ENCODE measurements around the gene PCDHA6.
"Not testable (repeated sequence)": the region's sequence is repeated elsewhere in the genome, so short reads cannot be mapped to it uniquely, and the experiment has no call there.

PCDHA6 gene

GRCh38 chr5:140828362-140828737 is 590 bp downstream of the PCDHA6 start:
- H3K4me3 ChIP-seq (ENCODE audit: low read length): no peak overlapping the region
- H3K4me1 ChIP-seq (ENCODE audit: control insufficient read depth, low read depth, low read length): no peaks in the 10 kb centered on the region
- H3K36me3 ChIP-seq (ENCODE audit: control insufficient read depth, low read depth, low read length): no peaks in the 10 kb centered on the region
- no peak overlapping the region for H3K9ac ChIP-seq (ENCODE audit: low read length)
- H3K27me3 ChIP-seq (ENCODE audit: control insufficient read depth, insufficient read depth, low read length): no peaks in the 10 kb centered on the region
- no peak overlapping the region for H3K27ac ChIP-seq (ENCODE audit: low read length)
- no peaks in the 10 kb centered on the region for H3K9me3 ChIP-seq (ENCODE audit: control insufficient read depth, low read depth, low read length)

- H3K27me3 ChIP-seq (ENCODE audit: control insufficient read depth, insufficient read depth, low read length); H3K27ac ChIP-seq (ENCODE audit: low read length): not testable (repeated sequence)
Measured at GRCh38 chr5:140829511-140830501, 2.0 kb downstream of the PCDHA6 start.

GRCh38 chr5:140833993-140834392 is 6.2 kb downstream of the PCDHA6 start, which contains the start of gene PCDHA7:
TSS of gene PCDHA7 (plus strand) at chr5:140834269. CDS start at chr5:140834384, 115 bp downstream.
- no peak within 1 kb of the TSS for H3K4me3 ChIP-seq (ENCODE audit: low read length)
- H3K27me3 ChIP-seq (ENCODE audit: control insufficient read depth, insufficient read depth, low read length): no peaks in the 10 kb centered on the region
- H3K9ac ChIP-seq (ENCODE audit: low read length): no peak within 1 kb of the TSS
- H3K9me3 ChIP-seq (ENCODE audit: control insufficient read depth, low read depth, low read length): peaks cover 6% of the 10 kb centered on the region
- H3K27ac ChIP-seq (ENCODE audit: low read length): no peak within 1 kb of the TSS
- H3K4me1 ChIP-seq (ENCODE audit: control insufficient read depth, low read depth, low read length): no peaks in the 10 kb centered on the region
- no peaks in the 10 kb centered on the region for H3K36me3 ChIP-seq (ENCODE audit: control insufficient read depth, low read depth, low read length)

More at GRCh38 chr5:140829511-140830501, 2.0 kb downstream of the PCDHA6 start:
- not testable (repeated sequence) for H3K4me1 ChIP-seq (ENCODE audit: control insufficient read depth, low read depth, low read length); H3K9me3 ChIP-seq (ENCODE audit: control insufficient read depth, low read depth, low read length); H3K36me3 ChIP-seq (ENCODE audit: control insufficient read depth, low read depth, low read length); H3K4me3 ChIP-seq (ENCODE audit: low read length); H3K9ac ChIP-seq (ENCODE audit: low read length)

DNA sequence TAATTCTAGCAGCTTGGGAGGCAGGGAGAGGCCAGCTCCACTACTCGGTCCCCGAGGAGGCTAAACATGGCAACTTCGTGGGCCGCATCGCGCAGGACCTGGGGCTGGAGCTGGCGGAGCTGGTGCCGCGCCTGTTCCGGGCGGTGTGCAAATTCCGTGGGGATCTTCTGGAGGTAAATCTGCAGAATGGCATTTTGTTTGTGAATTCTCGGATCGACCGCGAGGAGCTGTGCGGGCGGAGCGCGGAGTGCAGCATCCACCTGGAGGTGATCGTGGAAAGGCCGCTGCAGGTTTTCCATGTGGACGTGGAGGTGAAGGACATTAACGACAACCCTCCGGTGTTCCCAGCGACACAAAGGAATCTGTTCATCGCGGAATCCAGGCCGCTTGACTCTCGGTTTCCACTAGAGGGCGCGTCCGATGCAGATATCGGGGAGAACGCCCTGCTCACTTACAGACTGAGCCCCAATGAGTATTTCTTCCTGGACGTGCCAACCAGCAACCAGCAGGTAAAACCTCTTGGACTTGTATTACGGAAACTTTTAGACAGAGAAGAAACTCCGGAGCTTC is 6.8 kb downstream of the PCDHA6 start:
- H3K4me3 ChIP-seq (ENCODE audit: low read length); H3K9ac ChIP-seq (ENCODE audit: low read length); H3K27me3 ChIP-seq (ENCODE audit: control insufficient read depth, insufficient read depth, low read length); H3K9me3 ChIP-seq (ENCODE audit: control insufficient read depth, low read depth, low read length); H3K4me1 ChIP-seq (ENCODE audit: control insufficient read depth, low read depth, low read length); H3K36me3 ChIP-seq (ENCODE audit: control insufficient read depth, low read depth, low read length); H3K27ac ChIP-seq (ENCODE audit: low read length): not testable (repeated sequence)

- Histone ChIP-seq H3K4me1 (ENCODE audit: control insufficient read depth, low read depth, low read length) (no peaks in the 10 kb centered on the region), H3K9me3 (ENCODE audit: control insufficient read depth, low read depth, low read length) (peaks cover 6% of the 10 kb centered on the region), H3K9ac (ENCODE audit: low read length) (no peak overlapping the region), H3K27me3 (ENCODE audit: control insufficient read depth, insufficient read depth, low read length) (no peaks in the 10 kb centered on the region), H3K4me3 (ENCODE audit: low read length) (no peak overlapping the region), H3K27ac (ENCODE audit: low read length) (no peak overlapping the region), H3K36me3 (ENCODE audit: control insufficient read depth, low read depth, low read length) (no peaks in the 10 kb centered on the region)
Measured at GRCh38 chr5:140835622-140836510, 8.1 kb downstream of the PCDHA6 start.

DNA sequence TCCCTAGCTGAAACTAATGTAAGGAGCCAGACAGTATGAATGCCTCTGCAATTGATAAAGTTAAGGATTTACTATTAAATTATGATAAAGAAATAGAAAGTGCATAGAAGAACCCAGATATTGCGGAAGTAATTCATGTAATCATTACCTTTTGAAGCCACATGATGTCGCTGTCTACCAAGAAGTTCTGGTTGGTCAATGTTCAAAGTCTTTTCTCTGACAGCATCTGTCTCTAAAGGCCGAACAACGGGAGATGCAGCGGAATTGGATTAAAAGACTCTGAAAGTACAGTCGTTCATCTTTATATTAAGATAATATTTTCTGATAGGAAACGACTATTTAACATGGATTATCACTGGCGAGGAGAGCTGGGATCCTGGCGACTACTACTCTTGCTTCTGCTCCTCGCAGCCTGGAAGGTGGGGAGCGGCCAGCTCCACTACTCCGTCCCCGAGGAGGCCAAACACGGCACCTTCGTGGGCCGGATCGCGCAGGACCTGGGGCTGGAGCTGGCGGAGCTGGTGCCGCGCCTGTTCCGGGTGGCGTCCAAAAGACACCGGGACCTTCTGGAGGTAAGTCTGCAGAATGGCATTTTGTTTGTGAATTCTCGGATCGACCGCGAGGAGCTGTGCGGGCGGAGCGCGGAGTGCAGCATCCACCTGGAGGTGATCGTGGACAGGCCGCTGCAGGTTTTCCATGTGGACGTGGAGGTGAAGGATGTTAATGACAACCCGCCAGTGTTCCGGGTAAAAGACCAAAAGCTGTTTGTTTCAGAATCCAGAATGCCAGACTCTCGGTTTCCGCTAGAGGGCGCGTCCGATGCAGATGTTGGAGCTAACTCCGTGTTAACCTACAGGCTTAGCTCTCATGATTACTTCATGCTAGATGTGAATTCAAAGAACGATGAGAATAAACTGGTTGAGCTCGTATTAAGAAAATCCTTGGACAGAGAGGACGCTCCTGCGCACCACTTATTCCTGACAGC is 13.5 kb downstream of the PCDHA6 start, which contains the start of gene PCDHA8:
Gene PCDHA8 (plus strand): TSS at position 210 of the 985 bp plus-strand sequence. CDS start 135 bp downstream, at position 345.
- Histone ChIP-seq H3K27ac (ENCODE audit: low read length) (no peak within 1 kb of the TSS), H3K4me1 (ENCODE audit: control insufficient read depth, low read depth, low read length) (no peaks in the 10 kb centered on the region), H3K27me3 (ENCODE audit: control insufficient read depth, insufficient read depth, low read length) (no peaks in the 10 kb centered on the region), H3K4me3 (ENCODE audit: low read length) (peak within 1 kb of the TSS; percentile 37), H3K9ac (ENCODE audit: low read length) (no peak within 1 kb of the TSS), H3K9me3 (ENCODE audit: control insufficient read depth, low read depth, low read length) (no peaks in the 10 kb centered on the region), H3K36me3 (ENCODE audit: control insufficient read depth, low read depth, low read length) (no peaks in the 10 kb centered on the region)

DNA sequence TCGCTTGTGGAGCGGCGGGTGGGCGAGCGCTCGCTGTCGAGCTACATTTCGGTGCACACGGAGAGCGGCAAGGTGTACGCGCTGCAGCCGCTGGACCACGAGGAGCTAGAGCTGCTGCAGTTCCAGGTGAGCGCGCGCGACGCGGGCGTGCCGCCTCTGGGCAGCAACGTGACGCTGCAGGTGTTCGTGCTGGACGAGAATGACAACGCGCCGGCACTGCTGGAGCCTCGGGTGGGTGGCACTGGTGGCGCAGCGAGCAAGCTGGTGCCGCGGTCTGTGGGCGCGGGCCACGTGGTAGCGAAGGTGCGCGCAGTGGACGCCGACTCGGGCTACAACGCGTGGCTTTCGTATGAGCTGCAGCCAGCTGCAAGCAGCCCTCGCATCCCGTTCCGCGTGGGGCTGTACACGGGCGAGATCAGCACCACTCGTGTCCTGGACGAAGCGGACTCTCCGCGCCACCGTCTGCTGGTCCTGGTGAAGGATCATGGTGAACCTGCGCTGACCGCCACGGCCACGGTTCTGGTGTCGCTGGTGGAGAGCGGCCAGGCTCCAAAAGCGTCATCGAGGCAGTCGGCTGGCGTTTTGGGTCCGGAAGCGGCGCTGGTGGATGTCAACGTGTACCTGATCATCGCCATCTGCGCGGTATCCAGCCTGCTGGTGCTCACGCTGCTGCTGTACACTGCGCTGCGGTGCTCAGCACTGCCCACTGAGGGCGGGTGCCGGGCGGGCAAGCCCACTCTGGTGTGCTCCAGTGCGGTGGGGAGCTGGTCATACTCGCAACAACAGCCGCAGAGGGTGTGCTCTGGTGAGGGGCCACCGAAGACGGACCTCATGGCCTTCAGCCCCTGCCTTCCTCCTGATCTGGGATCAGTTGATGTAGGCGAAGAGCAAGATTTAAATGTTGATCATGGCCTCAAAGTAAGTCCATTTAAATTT is 15.3 kb downstream of the PCDHA6 start:
- no peaks in the 10 kb centered on the region for H3K9me3 ChIP-seq (ENCODE audit: control insufficient read depth, low read depth, low read length)
- H3K27me3 ChIP-seq (ENCODE audit: control insufficient read depth, insufficient read depth, low read length): no peaks in the 10 kb centered on the region
- no peak overlapping the region for H3K27ac ChIP-seq (ENCODE audit: low read length)
- H3K9ac ChIP-seq (ENCODE audit: low read length): no peak overlapping the region
- no peak overlapping the region for H3K4me3 ChIP-seq (ENCODE audit: low read length)
- H3K36me3 ChIP-seq (ENCODE audit: control insufficient read depth, low read depth, low read length): no peaks in the 10 kb centered on the region
- no peaks in the 10 kb centered on the region for H3K4me1 ChIP-seq (ENCODE audit: control insufficient read depth, low read depth, low read length)

DNA sequence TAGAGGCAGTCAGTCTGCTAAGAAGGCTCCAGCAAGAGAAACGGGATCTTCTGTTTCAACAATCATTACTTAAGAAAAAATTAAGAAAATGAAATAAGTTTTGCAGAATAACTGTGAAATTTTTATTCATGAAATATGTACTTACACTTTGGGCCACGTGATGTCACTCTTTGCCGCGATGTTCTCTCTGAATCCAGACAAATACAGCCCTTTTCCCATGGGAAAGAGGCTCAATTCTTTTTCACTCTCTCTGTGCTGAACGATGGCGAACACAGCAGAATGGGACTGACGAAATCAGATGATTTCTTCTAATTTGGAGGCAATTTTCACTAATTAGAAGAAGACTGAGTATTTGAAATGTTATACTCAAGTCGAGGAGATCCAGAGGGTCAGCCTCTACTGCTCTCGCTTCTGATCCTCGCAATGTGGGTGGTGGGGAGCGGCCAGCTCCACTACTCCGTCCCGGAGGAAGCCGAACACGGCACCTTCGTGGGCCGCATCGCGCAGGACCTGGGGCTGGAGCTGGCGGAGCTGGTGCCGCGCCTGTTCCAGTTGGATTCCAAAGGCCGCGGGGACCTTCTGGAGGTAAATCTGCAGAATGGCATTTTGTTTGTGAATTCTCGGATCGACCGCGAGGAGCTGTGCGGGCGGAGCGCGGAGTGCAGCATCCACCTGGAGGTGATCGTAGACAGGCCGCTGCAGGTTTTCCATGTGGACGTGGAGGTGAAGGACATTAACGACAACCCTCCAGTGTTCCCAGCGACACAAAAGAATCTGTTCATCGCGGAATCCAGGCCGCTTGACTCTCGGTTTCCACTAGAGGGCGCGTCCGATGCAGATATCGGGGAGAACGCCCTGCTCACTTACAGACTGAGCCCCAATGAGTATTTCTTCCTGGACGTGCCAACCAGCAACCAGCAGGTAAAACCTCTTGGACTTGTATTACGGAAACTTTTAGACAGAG is 20.7 kb downstream of the PCDHA6 start, which contains the start of gene PCDHA9:
Gene PCDHA9 (plus strand): TSS at position 244 of the 964 bp plus-strand sequence. CDS start 114 bp downstream, at position 358.
- not testable (repeated sequence) for H3K27ac ChIP-seq (ENCODE audit: low read length); H3K4me1 ChIP-seq (ENCODE audit: control insufficient read depth, low read depth, low read length); H3K36me3 ChIP-seq (ENCODE audit: control insufficient read depth, low read depth, low read length); H3K4me3 ChIP-seq (ENCODE audit: low read length); H3K27me3 ChIP-seq (ENCODE audit: control insufficient read depth, insufficient read depth, low read length); H3K9me3 ChIP-seq (ENCODE audit: control insufficient read depth, low read depth, low read length); H3K9ac ChIP-seq (ENCODE audit: low read length)

Data from iPS-18a (cell line).